ENCODE data around the gene IFNGR1.

Gene IFNGR1

GRCh38 chr6:137192821-137193220 is 26.4 kb downstream of the IFNGR1 start:
- Histone ChIP-seq H3K36me3 (replicated peaks; ENCODE audit: insufficient read depth, low read length) (no peaks in the 10 kb centered on the region), H3K4me2 (ENCODE audit: low read depth, low read length) (no peak overlapping the region), H3K9me2 (replicated peaks; ENCODE audit: insufficient read depth, low read length) (no peaks in the 10 kb centered on the region), H3K9me3 (replicated peaks; ENCODE audit: insufficient read depth, low read length) (no peaks in the 10 kb centered on the region), H3K27ac (ENCODE audit: low read length) (no peak overlapping the region), H3K79me2 (ENCODE audit: low read length) (no peaks in the 10 kb centered on the region), H3K9ac (ENCODE audit: low read length) (no peak overlapping the region), H3F3A (ENCODE audit: insufficient read depth, low read length) (no peaks in the 10 kb centered on the region), H3K27me3 (replicated peaks; ENCODE audit: insufficient read depth, low read length) (no peaks in the 10 kb centered on the region), H2AFZ (ENCODE audit: low read length) (no peak overlapping the region), H3K4me3 (ENCODE audit: low read length) (no peak overlapping the region), H4K20me1 (ENCODE audit: insufficient read depth, low read length) (no peaks in the 10 kb centered on the region), H3K4me1 (ENCODE audit: low read length) (no peaks in the 10 kb centered on the region)
- DNase-seq, result no peak
- TF ChIP-seq EZH2 (optimal IDR thresholded peaks at IDR 0.05; ENCODE audit: low read depth, low read length) (no peak), CTCF (IDR thresholded peaks at IDR 0.05; ENCODE audit: low read length) (no peak), EZH2phosphoT487 (IDR thresholded peaks at IDR 0.05; ENCODE audit: low read length) (no peak)

- H3K27me3 ChIP-seq (replicated peaks; ENCODE audit: insufficient read depth, low read length), result no peaks in the 10 kb centered on the region
- no peak for DNase-seq
- no peaks in the 10 kb centered on the region for H3K9me3 ChIP-seq (replicated peaks; ENCODE audit: insufficient read depth, low read length)
- H3F3A ChIP-seq (ENCODE audit: insufficient read depth, low read length), result no peaks in the 10 kb centered on the region
- no peak overlapping the region for H3K9ac ChIP-seq (ENCODE audit: low read length)
- H4K20me1 ChIP-seq (ENCODE audit: insufficient read depth, low read length), result no peaks in the 10 kb centered on the region
- H3K4me2 ChIP-seq (ENCODE audit: low read depth, low read length), result no peak overlapping the region
- no peaks in the 10 kb centered on the region for H3K79me2 ChIP-seq (ENCODE audit: low read length)
- H3K4me3 ChIP-seq (ENCODE audit: low read length), result no peak overlapping the region
- no peaks in the 10 kb centered on the region for H3K36me3 ChIP-seq (replicated peaks; ENCODE audit: insufficient read depth, low read length)
- H3K9me2 ChIP-seq (replicated peaks; ENCODE audit: insufficient read depth, low read length), result no peaks in the 10 kb centered on the region
- no peak overlapping the region for H2AFZ ChIP-seq (ENCODE audit: low read length)
- H3K4me1 ChIP-seq (ENCODE audit: low read length), result no peaks in the 10 kb centered on the region
- no peak overlapping the region for H3K27ac ChIP-seq (ENCODE audit: low read length)
- TF ChIP-seq CTCF (IDR thresholded peaks at IDR 0.05; ENCODE audit: low read length), result no peak
- no peak for TF ChIP-seq EZH2phosphoT487 (IDR thresholded peaks at IDR 0.05; ENCODE audit: low read length)
- TF ChIP-seq EZH2 (optimal IDR thresholded peaks at IDR 0.05; ENCODE audit: low read depth, low read length), result no peak
Measured at GRCh38 chr6:137191670-137192069, 27.5 kb downstream of the IFNGR1 start.

GRCh38 chr6:137191236-137191635 is 27.9 kb downstream of the IFNGR1 start:
- no peaks in the 10 kb centered on the region for H3K36me3 ChIP-seq (replicated peaks; ENCODE audit: insufficient read depth, low read length)
- no peak overlapping the region for H3K4me2 ChIP-seq (ENCODE audit: low read depth, low read length)
- H3K9me3 ChIP-seq (replicated peaks; ENCODE audit: insufficient read depth, low read length), result no peaks in the 10 kb centered on the region
- H3F3A ChIP-seq (ENCODE audit: insufficient read depth, low read length), result no peaks in the 10 kb centered on the region
- H3K9ac ChIP-seq (ENCODE audit: low read length), result no peak overlapping the region
- H3K27me3 ChIP-seq (replicated peaks; ENCODE audit: insufficient read depth, low read length), result no peaks in the 10 kb centered on the region
- no peaks in the 10 kb centered on the region for H3K9me2 ChIP-seq (replicated peaks; ENCODE audit: insufficient read depth, low read length)
- TF ChIP-seq EZH2 (optimal IDR thresholded peaks at IDR 0.05; ENCODE audit: low read depth, low read length) (no peak), EZH2phosphoT487 (IDR thresholded peaks at IDR 0.05; ENCODE audit: low read length) (no peak), CTCF (IDR thresholded peaks at IDR 0.05; ENCODE audit: low read length) (no peak)
- no peaks in the 10 kb centered on the region for H3K79me2 ChIP-seq (ENCODE audit: low read length)
- no peak overlapping the region for H3K4me3 ChIP-seq (ENCODE audit: low read length)
- no peaks in the 10 kb centered on the region for H4K20me1 ChIP-seq (ENCODE audit: insufficient read depth, low read length)
- no peak overlapping the region for H2AFZ ChIP-seq (ENCODE audit: low read length)
- no peaks in the 10 kb centered on the region for H3K4me1 ChIP-seq (ENCODE audit: low read length)
- H3K27ac ChIP-seq (ENCODE audit: low read length), result no peak overlapping the region
- DNase-seq, result no peak
